GM13977 (cell line): ENCODE data around the gene EIF5A.
"Not testable (repeated sequence)": the region's sequence is repeated elsewhere in the genome, so short reads cannot be mapped to it uniquely, and the experiment has no call there.

Experiments
- DNase-seq: peaks from one replicate; pipeline ENCODE4 v3.0.0; 2012; ENCODE audit warnings: low spot score
- in situ Hi-C: fragments of 300-500 bp; cut with MboI; formaldehyde crosslinking; loops from one replicate; pipeline ENCODE4 v1.12.0; 2022; ENCODE audit warnings: low sequenced_read_pairs, low pct_unique_long_range_greater_than_20kb, mixed read lengths, inconsistent platforms; ENCODE audit not compliant: unreplicated experiment
- TF ChIP-seq, protein P1 (sequence below): IDR thresholded peaks from 2 replicates; pipeline ENCODE4 v1.5.1; 2012; ENCODE audit warnings: mild to moderate bottlenecking, control low read depth; ENCODE audit not compliant: insufficient read depth; ENCODE audit errors: extremely low read depth, missing control alignments

Gene EIF5A

GRCh38 chr17:7332111-7332510, 24.7 kb downstream of the EIF5A start:
- DNase-seq: no peak
- in situ Hi-C loops: no loop called here
- TF ChIP-seq, protein P1, sequence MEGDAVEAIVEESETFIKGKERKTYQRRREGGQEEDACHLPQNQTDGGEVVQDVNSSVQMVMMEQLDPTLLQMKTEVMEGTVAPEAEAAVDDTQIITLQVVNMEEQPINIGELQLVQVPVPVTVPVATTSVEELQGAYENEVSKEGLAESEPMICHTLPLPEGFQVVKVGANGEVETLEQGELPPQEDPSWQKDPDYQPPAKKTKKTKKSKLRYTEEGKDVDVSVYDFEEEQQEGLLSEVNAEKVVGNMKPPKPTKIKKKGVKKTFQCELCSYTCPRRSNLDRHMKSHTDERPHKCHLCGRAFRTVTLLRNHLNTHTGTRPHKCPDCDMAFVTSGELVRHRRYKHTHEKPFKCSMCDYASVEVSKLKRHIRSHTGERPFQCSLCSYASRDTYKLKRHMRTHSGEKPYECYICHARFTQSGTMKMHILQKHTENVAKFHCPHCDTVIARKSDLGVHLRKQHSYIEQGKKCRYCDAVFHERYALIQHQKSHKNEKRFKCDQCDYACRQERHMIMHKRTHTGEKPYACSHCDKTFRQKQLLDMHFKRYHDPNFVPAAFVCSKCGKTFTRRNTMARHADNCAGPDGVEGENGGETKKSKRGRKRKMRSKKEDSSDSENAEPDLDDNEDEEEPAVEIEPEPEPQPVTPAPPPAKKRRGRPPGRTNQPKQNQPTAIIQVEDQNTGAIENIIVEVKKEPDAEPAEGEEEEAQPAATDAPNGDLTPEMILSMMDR: no peak

GRCh38 chr17:7332600-7333069, 25.2 kb downstream of the EIF5A start:
- in situ Hi-C loops, DNase-seq: not testable (repeated sequence)

- no peak for DNase-seq
- in situ Hi-C loops: no loop called here
- TF ChIP-seq, protein P1: no peak
Observed at GRCh38 chr17:7334938-7335538, 27.6 kb downstream of the EIF5A start.

- in situ Hi-C loops, DNase-seq: not testable (repeated sequence)
Observed at GRCh38 chr17:7335765-7336164, 28.3 kb downstream of the EIF5A start.

DNA sequence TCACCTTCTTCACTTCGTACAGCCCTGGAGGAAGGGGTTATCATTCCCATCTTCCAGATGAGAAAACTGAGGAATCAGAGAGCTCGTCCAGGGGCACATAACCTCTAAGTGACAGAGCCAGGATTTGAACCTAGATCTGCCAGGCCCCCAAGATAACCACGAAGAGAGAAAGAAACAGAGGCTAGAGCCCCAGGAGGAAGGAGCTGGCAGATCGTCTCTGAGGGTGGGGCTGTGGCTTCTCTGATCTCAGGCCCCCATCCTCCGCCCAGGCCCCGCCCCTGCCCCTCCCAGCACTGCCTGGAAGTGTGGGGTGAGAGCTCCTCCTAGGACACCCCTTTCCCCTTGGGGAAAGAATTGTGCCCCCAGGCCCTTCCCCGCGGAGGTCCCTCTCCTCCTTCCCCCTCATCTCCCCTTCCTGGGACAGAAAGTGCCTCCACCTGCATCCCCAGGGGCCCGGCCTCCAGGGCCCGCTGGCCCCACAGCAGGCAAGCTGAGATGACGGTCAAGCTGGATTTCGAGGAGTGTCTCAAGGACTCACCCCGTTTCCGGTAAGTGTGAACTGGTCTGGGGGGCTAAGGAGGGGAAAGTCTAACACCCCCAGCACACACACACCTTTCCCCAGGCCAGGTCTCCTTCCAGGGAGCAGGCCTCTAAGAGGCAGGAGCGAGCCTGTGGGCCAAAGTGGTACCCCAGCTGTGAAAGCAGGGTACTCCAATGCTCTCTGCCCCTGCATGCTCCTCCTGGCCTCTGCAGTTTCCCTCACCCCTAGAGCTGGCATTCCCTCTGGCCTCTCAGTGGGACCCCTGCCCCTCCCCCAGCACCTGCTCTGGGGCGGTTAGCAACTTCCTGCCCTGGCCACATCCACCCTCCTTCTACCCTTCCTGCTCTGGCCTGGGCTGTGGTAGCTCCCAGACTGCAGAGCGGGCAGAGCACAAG, 29.1 kb downstream of the EIF5A start, which contains the start of gene ACAP1:
Gene ACAP1 (plus strand): TSS at position 290 of the 936 bp plus-strand sequence. CDS start 206 bp downstream, at position 496.
- DNase-seq: peak; percentile 80
- in situ Hi-C loops: no loop called here
- TF ChIP-seq, protein P1: peak; percentile 11

DNA sequence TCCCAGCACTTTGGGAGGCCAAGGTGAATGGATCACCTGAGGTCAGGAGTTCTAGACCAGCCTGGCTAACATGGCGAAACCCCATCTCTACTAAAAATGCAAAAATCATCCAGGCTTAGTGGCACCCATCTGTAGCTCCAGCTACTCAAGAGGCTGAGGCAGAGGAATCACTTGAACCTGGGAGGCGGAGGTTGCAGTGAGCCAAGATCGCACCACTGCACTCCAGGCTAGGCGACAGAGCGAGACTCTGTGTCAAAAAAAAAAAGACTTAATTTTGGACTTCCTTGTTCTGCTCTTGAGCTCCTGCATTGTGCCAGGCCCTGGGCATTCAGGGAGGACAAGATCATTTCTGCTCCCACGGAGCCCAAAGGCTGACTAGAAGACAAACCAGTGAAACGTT, 30.2 kb downstream of the EIF5A start:
- in situ Hi-C loops, DNase-seq: not testable (repeated sequence)

- no peak for DNase-seq
- TF ChIP-seq, protein P1: no peak
- in situ Hi-C loops: no loop called here
Observed at GRCh38 chr17:7340179-7340578, 32.8 kb downstream of the EIF5A start.

DNA sequence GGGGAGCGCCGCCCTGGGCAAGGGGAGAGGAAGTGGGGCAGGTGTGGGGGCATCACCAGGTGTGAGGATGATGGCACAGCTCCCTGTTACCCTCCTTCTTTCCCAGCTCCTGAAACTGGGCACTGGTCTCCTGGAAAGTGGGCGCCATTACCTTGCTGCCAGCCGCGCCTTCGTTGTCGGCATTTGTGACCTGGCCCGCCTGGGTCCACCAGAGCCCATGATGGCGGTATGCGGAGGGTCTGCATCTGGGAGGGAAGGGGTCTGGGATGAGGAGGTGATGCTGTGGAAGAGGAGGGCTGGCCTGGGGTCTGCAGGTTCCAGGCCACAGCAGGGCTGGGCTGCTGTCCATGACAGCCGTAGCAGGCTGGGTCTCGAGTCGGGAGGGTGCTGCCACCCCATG, 34.4 kb downstream of the EIF5A start:
- in situ Hi-C loops: no loop called here
- no peak for DNase-seq
- TF ChIP-seq, protein P1: no peak
